ENCODE results near the gene EMILIN2. TPM values are rescaled to one million over a fixed set of nuclear protein-coding genes. Genes with fewer than 3 reads are reported as not detected.

EMILIN2 gene
- total and polyA plus RNA-seq, 10 donors = 7.5 to 47.7 (median 21.3) TPM

DNA sequence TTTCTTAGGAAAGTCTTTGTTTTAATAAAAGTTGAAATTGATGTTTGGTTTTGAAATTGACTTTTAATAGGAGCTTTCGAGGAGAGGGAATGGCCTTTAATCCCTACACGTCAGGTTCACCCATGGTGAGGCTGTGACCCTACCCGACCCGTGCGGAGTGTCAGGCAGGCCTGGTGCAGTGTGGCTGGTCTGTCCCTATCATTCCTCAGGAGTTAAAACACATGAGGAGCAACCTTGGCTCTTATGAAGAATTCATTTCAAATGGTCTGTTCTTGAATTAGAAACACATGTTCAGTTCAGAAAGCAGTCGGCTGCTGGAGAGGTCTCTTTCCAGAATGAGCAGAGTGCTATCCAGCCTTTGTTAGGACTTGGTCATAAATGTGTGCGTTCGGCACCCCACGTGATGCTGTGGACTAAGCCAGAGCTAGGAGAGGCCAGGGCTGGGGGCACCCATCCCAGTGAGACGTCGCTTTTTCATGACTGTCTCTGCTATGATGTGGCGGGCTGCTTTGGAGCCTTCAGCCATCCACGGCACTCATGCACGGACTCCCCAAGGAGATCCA, 54.7 kb downstream of the EMILIN2 start:
- H3K4me3 ChIP-seq = no peak overlapping the region
- H3K27me3 ChIP-seq (replicated peaks in 1 of 7) = no peaks in the 10 kb centered on the region
- DNase-seq = no peak
- H3K36me3 ChIP-seq = no peaks in the 10 kb centered on the region
- intact Hi-C loops (cut with DNase I; ENCODE audit: low total_unique reads) = no loop called here
- no peak overlapping the region for H3K27ac ChIP-seq
- TF ChIP-seq POLR2AphosphoS5 (IDR thresholded peaks at IDR 0.05) = no peak
- TF ChIP-seq, protein P1, sequence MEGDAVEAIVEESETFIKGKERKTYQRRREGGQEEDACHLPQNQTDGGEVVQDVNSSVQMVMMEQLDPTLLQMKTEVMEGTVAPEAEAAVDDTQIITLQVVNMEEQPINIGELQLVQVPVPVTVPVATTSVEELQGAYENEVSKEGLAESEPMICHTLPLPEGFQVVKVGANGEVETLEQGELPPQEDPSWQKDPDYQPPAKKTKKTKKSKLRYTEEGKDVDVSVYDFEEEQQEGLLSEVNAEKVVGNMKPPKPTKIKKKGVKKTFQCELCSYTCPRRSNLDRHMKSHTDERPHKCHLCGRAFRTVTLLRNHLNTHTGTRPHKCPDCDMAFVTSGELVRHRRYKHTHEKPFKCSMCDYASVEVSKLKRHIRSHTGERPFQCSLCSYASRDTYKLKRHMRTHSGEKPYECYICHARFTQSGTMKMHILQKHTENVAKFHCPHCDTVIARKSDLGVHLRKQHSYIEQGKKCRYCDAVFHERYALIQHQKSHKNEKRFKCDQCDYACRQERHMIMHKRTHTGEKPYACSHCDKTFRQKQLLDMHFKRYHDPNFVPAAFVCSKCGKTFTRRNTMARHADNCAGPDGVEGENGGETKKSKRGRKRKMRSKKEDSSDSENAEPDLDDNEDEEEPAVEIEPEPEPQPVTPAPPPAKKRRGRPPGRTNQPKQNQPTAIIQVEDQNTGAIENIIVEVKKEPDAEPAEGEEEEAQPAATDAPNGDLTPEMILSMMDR (IDR thresholded peaks at IDR 0.05 in 8 of 11, conservative IDR thresholded peaks at IDR 0.05 in 3 of 11) = no peak
- TF ChIP-seq POLR2A (IDR thresholded peaks at IDR 0.05) = no peak
- WGBS, 5 donors = 93 to 97% (median 95%) methylated on average over 11 to 14 of the region's 14 CpGs
- H3K4me1 ChIP-seq = peaks cover 4 to 52% (median 26%) of the 10 kb centered on the region in 6 donors
- H3K9me3 ChIP-seq = no peaks in the 10 kb centered on the region

DNA sequence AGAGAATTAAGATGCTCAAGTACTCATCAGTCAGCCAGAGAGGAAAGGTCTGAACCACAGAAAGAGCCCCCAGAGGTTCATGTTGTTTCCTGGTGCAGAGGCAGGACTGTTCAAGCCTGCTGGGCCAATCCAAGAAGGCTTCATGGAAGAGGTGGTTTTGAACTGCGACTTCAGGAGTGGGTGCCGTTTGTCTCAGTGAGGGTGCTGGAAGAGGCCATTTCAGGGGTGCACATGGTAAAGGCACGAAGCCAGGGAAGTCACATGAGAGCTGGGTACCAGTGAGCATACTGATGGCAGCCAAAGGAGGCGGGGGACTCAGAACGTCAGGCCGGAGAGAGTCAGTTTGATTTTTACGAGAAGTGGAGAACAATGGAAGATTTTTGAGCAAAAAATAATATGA, 55.5 kb downstream of the EMILIN2 start:
- H3K4me1 ChIP-seq = peaks cover 6 to 58% (median 32%) of the 10 kb centered on the region in 6 donors
- intact Hi-C loops (cut with DNase I; ENCODE audit: low total_unique reads) = no loop called here

DNA sequence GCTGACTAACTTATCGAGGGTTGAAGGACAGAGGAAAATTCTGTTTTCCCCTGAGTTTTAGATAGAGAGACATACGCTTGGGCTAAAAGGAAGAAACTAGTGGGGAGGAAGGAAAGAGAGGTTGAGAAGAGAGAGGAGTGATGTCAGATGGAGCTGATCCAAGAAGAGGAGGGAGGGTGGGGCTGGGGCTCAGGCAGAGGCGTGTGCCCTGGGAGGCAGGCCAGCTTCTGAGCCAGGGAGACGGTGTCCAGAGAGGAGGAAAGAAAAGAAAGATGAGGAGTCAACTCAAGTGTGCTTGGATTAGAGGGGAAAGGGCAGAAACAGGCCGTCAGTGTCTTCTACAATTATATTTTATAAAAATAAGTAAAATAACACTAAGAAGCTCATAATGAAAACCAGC, 56.2 kb downstream of the EMILIN2 start:
- TF ChIP-seq POLR2A (IDR thresholded peaks at IDR 0.05) (no peak), POLR2AphosphoS5 (IDR thresholded peaks at IDR 0.05) (no peak)
- WGBS, 5 donors = 26 to 42% (median 33%) methylated on average over 5 of the region's 5 CpGs
- no peak for DNase-seq

More for the DNA sequence above, 55.5 kb downstream of the EMILIN2 start:
- Histone ChIP-seq H3K27me3 (replicated peaks in 1 of 7) (no peaks in the 10 kb centered on the region), H3K27ac (peak overlapping the region in 3 of 8 donors; percentile 24 to 50 (median 32)), H3K36me3 (no peaks in the 10 kb centered on the region), H3K9me3 (no peaks in the 10 kb centered on the region), H3K4me3 (no peak overlapping the region)
- whole genome bisulfite sequencing, 5 donors = 87 to 94% (median 88%) methylated on average over 7 of the region's 7 CpGs
- no peak for TF ChIP-seq POLR2A (IDR thresholded peaks at IDR 0.05)
- TF ChIP-seq POLR2AphosphoS5 (IDR thresholded peaks at IDR 0.05) = no peak
- TF ChIP-seq, protein P1 (IDR thresholded peaks at IDR 0.05 in 8 of 11, conservative IDR thresholded peaks at IDR 0.05 in 3 of 11) = no peak
- no peak for DNase-seq

DNA sequence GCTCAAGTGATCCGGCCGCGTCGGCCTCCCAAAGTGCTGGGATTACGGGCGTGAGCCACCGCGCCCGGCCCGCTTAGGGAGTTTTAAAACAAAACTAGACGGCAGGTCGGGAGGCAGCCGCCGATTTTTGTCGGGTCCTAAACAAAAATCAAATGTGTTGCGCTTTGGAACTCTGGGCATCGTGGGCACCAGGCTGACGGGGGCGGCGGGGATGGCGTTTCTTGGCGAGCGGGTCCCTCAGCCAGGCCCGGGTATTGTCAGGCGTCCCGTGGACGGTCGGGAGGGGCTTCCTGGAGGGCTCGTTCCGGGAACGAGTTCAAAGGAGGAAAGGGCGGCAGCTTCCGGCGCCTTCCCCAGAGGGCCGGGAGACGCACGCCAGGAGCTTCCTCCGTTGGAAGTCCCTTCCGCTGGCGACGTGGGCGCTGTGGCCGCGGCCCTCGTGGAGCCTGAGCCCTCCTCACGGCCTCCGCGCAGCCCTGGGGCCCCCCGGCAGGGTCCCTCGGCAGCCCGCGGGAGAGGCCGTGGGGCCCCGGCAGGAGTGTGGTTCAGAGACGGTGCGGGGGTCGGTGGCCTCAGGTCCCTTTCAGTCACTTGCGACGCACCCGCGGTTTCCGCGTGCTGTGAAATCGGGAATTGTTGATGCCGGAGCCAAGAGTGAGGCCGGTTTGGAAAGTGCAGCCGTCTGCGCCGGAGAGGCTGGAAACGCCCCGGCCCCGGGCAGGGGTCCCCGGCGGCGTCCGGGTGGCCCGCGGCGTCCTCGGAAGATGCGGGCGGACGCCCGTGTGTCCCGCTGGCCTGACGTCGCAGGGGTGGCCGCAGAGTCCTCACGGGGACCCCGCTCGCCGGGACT, 59.3 kb downstream of the EMILIN2 start:
- no peaks in the 10 kb centered on the region for H3K27me3 ChIP-seq (replicated peaks in 1 of 7)
- H3K27ac ChIP-seq = peak overlapping the region; percentile 37 to 86 (median 82)
- H3K9me3 ChIP-seq = no peaks in the 10 kb centered on the region
- H3K4me3 ChIP-seq = peak overlapping the region; percentile 54 to 89 (median 66)
- TF ChIP-seq, protein P1 (IDR thresholded peaks at IDR 0.05 in 8 of 11, conservative IDR thresholded peaks at IDR 0.05 in 3 of 11) = no peak
- TF ChIP-seq POLR2AphosphoS5 (IDR thresholded peaks at IDR 0.05) = peak; percentile 85 to 89 (median 88)
- H3K36me3 ChIP-seq = peaks cover 0 to 31% (median 18%) of the 10 kb centered on the region in 6 donors
- 6 to 36% (median 7%) methylated on average over 19 to 92 of the region's 92 CpGs for WGBS, 5 donors
- DNase-seq = peak; percentile 87
- peaks cover 4 to 56% (median 37%) of the 10 kb centered on the region in 6 donors for H3K4me1 ChIP-seq
- intact Hi-C loops (cut with DNase I; ENCODE audit: low total_unique reads) = no loop called here

More for the DNA sequence above, 56.2 kb downstream of the EMILIN2 start:
- Histone ChIP-seq H3K36me3 (peaks cover 0 to 2% (median 0%) of the 10 kb centered on the region in 6 donors), H3K27ac (peak overlapping the region in 5 of 8 donors; percentile 24 to 50 (median 32)), H3K4me1 (peaks cover 8 to 61% (median 38%) of the 10 kb centered on the region in 6 donors), H3K9me3 (no peaks in the 10 kb centered on the region), H3K27me3 (replicated peaks in 1 of 7) (no peaks in the 10 kb centered on the region), H3K4me3 (no peak overlapping the region)
- intact Hi-C loops (cut with DNase I; ENCODE audit: low total_unique reads) = no loop called here

Measured in spleen (tissue), 11 donors.